Keratinocyte (primary cell): ENCODE results near the gene SUN1. TPM values are rescaled to one million over a fixed set of nuclear protein-coding genes. Genes with fewer than 3 reads are reported as not detected.

Source experiments
- DNase-seq: peaks from one replicate; pipeline ENCODE4 v3.0.0-alpha.2; 2011; ENCODE audit warnings: low read depth, missing footprints, low spot score
- FAIRE-seq: peaks from 2 replicates; lab custom pipeline; 2011; peaks lifted over from hg19 to GRCh38; lab: Jason Lieb, UNC
- H2AFZ ChIP-seq: 2 replicates; pipeline ENCODE4 v1.6.0; 2012; ENCODE audit warnings: low read length, control low read depth, inconsistent platforms; ENCODE audit not compliant: control insufficient read depth
- H3K27ac ChIP-seq: 2 replicates; pipeline ENCODE4 v1.5.1; 2011; ENCODE audit warnings: low read length; ENCODE audit not compliant: control insufficient read depth, insufficient read depth
- H3K27me3 ChIP-seq: 3 replicates; pipeline ENCODE4 v1.6.0; 2011; ENCODE audit warnings: low read length; ENCODE audit not compliant: control insufficient read depth, insufficient read depth; ENCODE audit errors: extremely low read depth
- H3K36me3 ChIP-seq, 2 experiments: 2 replicates in 1 of 2; 3 replicates in 1 of 2; pipeline ENCODE4 v1.5.1; 2011; ENCODE audit warnings: low read length in 2 of 2, mild to moderate bottlenecking in 1 of 2; ENCODE audit not compliant: control insufficient read depth in 2 of 2, insufficient read depth in 2 of 2; ENCODE audit errors: extremely low read depth in 1 of 2
- H3K4me1 ChIP-seq: 3 replicates; pipeline ENCODE4 v1.5.1; 2011; ENCODE audit warnings: low read length; ENCODE audit not compliant: control insufficient read depth, insufficient read depth; ENCODE audit errors: extremely low read depth
- H3K4me2 ChIP-seq: 3 replicates; pipeline ENCODE4 v1.6.0; 2011; ENCODE audit warnings: low read depth, low read length; ENCODE audit not compliant: control insufficient read depth, insufficient read depth; ENCODE audit errors: extremely low read depth
- H3K4me3 ChIP-seq, 3 experiments: fragments of 200-600 bp in 1 of 3; sonication (generic) in 1 of 3; 2 replicates in 2 of 3; 3 replicates in 1 of 3; pipeline ENCODE4 v1.5.1; 2011 to 2016; ENCODE audit warnings: low read length in 3 of 3, mild to moderate bottlenecking in 3 of 3, control low read depth in 2 of 3, inconsistent platforms in 1 of 3, low read depth in 1 of 3, mixed read lengths in 1 of 3, mixed run types in 1 of 3, moderate library complexity in 1 of 3; ENCODE audit not compliant: control insufficient read depth in 2 of 3, insufficient read depth in 2 of 3; ENCODE audit errors: extremely low read depth in 1 of 3
- H3K79me2 ChIP-seq: 2 replicates; pipeline ENCODE4 v1.6.0; 2012; ENCODE audit warnings: low read length; ENCODE audit not compliant: control insufficient read depth, insufficient read depth
- H3K9ac ChIP-seq: 3 replicates; pipeline ENCODE4 v1.6.0; 2011; ENCODE audit warnings: low read length; ENCODE audit not compliant: control insufficient read depth, insufficient read depth; ENCODE audit errors: extremely low read depth
- H3K9me1 ChIP-seq: 3 replicates; pipeline ENCODE4 v1.6.0; 2011; ENCODE audit warnings: low read length; ENCODE audit not compliant: control insufficient read depth, insufficient read depth; ENCODE audit errors: extremely low read depth
- H3K9me3 ChIP-seq: 2 replicates; pipeline ENCODE4 v1.5.1; 2012; ENCODE audit warnings: low read depth, low read length; ENCODE audit not compliant: control insufficient read depth
- H4K20me1 ChIP-seq: 3 replicates; pipeline ENCODE4 v1.6.0; 2011; ENCODE audit warnings: low read length; ENCODE audit not compliant: control insufficient read depth, insufficient read depth; ENCODE audit errors: extremely low read depth
- EZH2 ChIP-seq: IDR thresholded peaks from one replicate; pipeline ENCODE4 v1.6.1; 2012; ENCODE audit warnings: inconsistent platforms, mild to moderate bottlenecking, low read length, moderate library complexity
- dilution Hi-C: fragments of 300-500 bp; cut with MboI; formaldehyde crosslinking; loops from one replicate; pipeline ENCODE4 v1.7.0; 2020; ENCODE audit warnings: low sequenced_read_pairs; ENCODE audit not compliant: extremely low pct_ligation_motif_present
- polyA plus RNA-seq, 5 experiments: library from polyadenylated mRNA; depleted of rRNA in 3 of 5; stranded (reverse) in 3 of 5; stranded (forward) in 1 of 5; unstranded in 1 of 5; fragments of >200 nt; gene quantifications; 1 replicate in 1 of 5; 2 replicates in 3 of 5; 3 replicates in 1 of 5; pipeline versions ENCODE4 v1.2.1 to v1.2.3, GENCODE V29; 2011 to 2012; ENCODE audit warnings: missing spikeins in 2 of 5, low read depth in 1 of 5, low replicate concordance in 1 of 5
- TF ChIP-seq, protein P1 (sequence below), 3 experiments: IDR thresholded peaks in 1 of 3; conservative IDR thresholded peaks in 1 of 3; optimal IDR thresholded peaks in 1 of 3; 2 replicates in 2 of 3; 3 replicates in 1 of 3; pipeline versions ENCODE3 to v1.5.1; 2011; ENCODE audit warnings: low read length in 3 of 3, mild to moderate bottlenecking in 3 of 3, moderate library complexity in 2 of 3, control low read depth in 1 of 3, inconsistent platforms in 1 of 3; ENCODE audit not compliant: insufficient read depth in 2 of 3; ENCODE audit errors: extremely low read depth in 1 of 3

The SUN1 gene
- polyA plus RNA-seq, 1 donor (not counting 4 experiments of a cell fraction or from before 2014, with no cell fraction given): 166 TPM

- Histone ChIP-seq H3K79me2 (no peaks in the 10 kb centered on the region), H3K4me1 (no peaks in the 10 kb centered on the region), H3K27ac (no peak overlapping the region), H3K4me3 (no peak overlapping the region), H3K9ac (no peak overlapping the region), H3K27me3 (no peaks in the 10 kb centered on the region), H2AFZ (no peak overlapping the region), H3K36me3 (peaks cover 44 to 57% of the 10 kb centered on the region in 2 experiments), H3K4me2 (no peak overlapping the region), H3K9me3 (no peaks in the 10 kb centered on the region), H3K9me1 (no peaks in the 10 kb centered on the region), H4K20me1 (no peaks in the 10 kb centered on the region)
- dilution Hi-C loops: no loop called here
- TF ChIP-seq, protein P1, sequence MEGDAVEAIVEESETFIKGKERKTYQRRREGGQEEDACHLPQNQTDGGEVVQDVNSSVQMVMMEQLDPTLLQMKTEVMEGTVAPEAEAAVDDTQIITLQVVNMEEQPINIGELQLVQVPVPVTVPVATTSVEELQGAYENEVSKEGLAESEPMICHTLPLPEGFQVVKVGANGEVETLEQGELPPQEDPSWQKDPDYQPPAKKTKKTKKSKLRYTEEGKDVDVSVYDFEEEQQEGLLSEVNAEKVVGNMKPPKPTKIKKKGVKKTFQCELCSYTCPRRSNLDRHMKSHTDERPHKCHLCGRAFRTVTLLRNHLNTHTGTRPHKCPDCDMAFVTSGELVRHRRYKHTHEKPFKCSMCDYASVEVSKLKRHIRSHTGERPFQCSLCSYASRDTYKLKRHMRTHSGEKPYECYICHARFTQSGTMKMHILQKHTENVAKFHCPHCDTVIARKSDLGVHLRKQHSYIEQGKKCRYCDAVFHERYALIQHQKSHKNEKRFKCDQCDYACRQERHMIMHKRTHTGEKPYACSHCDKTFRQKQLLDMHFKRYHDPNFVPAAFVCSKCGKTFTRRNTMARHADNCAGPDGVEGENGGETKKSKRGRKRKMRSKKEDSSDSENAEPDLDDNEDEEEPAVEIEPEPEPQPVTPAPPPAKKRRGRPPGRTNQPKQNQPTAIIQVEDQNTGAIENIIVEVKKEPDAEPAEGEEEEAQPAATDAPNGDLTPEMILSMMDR (optimal IDR thresholded peaks at IDR 0.05 in 1 of 3, IDR thresholded peaks at IDR 0.05 in 1 of 3, conservative IDR thresholded peaks at IDR 0.05 in 1 of 3; ENCODE audit: extremely low read depth in 1 of 3, insufficient read depth in 2 of 3, low read length in 3 of 3): no peak
- TF ChIP-seq EZH2: no peak
- FAIRE-seq: no peak
- DNase-seq: no peak
Observed at GRCh38 chr7:856444-857095, 24.3 kb downstream of the SUN1 start.

DNA sequence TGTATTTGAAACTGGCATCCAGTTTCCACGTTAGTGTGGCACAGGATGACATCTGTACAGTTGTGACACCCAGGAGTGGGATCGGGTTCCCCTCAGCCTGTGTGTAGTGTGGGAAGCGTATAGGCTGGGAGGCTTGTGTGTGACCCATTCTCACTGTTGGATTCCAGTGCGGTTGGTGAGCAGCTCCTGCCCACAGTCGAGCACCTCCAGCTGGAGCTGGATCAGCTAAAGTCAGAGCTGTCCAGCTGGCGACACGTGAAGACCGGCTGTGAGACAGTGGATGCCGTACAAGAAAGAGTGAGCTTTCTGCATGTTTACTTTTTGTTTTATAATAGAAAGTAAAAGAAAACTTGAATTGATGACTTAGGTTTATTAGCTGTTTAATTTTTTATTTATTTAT, 25.4 kb downstream of the SUN1 start:
- no peak overlapping the region for H3K9ac ChIP-seq
- dilution Hi-C loops: no loop called here
- no peak overlapping the region for H3K4me3 ChIP-seq
- no peaks in the 10 kb centered on the region for H3K4me1 ChIP-seq
- no peaks in the 10 kb centered on the region for H3K79me2 ChIP-seq
- no peak overlapping the region for H3K27ac ChIP-seq
- no peaks in the 10 kb centered on the region for H3K9me3 ChIP-seq
- no peaks in the 10 kb centered on the region for H4K20me1 ChIP-seq
- H3K9me1 ChIP-seq: no peaks in the 10 kb centered on the region
- TF ChIP-seq, protein P1 (optimal IDR thresholded peaks at IDR 0.05 in 1 of 3, IDR thresholded peaks at IDR 0.05 in 1 of 3, conservative IDR thresholded peaks at IDR 0.05 in 1 of 3; ENCODE audit: extremely low read depth in 1 of 3, insufficient read depth in 2 of 3, low read length in 3 of 3): no peak
- TF ChIP-seq EZH2: no peak
- no peak overlapping the region for H2AFZ ChIP-seq
- no peaks in the 10 kb centered on the region for H3K27me3 ChIP-seq
- no peak for DNase-seq
- peaks cover 46 to 52% of the 10 kb centered on the region in 2 experiments for H3K36me3 ChIP-seq
- no peak for FAIRE-seq
- no peak overlapping the region for H3K4me2 ChIP-seq
